ENCODE data around the gene POLR2I.
A peak's percentile ranks its signal among the peaks of the same experiment; 100 is the strongest.

Gene POLR2I

GRCh38 chr19:36100476-36100875, 14.2 kb downstream of the POLR2I start:
- TF ChIP-seq GATA1 (IDR thresholded peaks at IDR 0.05; ENCODE audit: low read depth, low read length) (no peak), POLR2A (IDR thresholded peaks at IDR 0.05; ENCODE audit: low read length) (peak; percentile 55)
- DNase-seq: peak; percentile 62 to 80

GRCh38 chr19:36099166-36099785, 15.4 kb downstream of the POLR2I start:
- DNase-seq: no peak
- no peak for TF ChIP-seq GATA1 (IDR thresholded peaks at IDR 0.05; ENCODE audit: low read depth, low read length)
- no peak for TF ChIP-seq POLR2A (IDR thresholded peaks at IDR 0.05; ENCODE audit: low read length)

GRCh38 chr19:36097036-36097435, 17.6 kb downstream of the POLR2I start:
- no peak for DNase-seq
- TF ChIP-seq GATA1 (IDR thresholded peaks at IDR 0.05; ENCODE audit: low read depth, low read length): no peak
- TF ChIP-seq POLR2A (IDR thresholded peaks at IDR 0.05; ENCODE audit: low read length): no peak

- TF ChIP-seq POLR2A (IDR thresholded peaks at IDR 0.05; ENCODE audit: low read length): no peak
- no peak for DNase-seq
Observed at GRCh38 chr19:36093687-36094086, 21.0 kb downstream of the POLR2I start.

GRCh38 chr19:36093146-36093662, 21.5 kb downstream of the POLR2I start:
- no peak for DNase-seq
- TF ChIP-seq GATA1 (IDR thresholded peaks at IDR 0.05; ENCODE audit: low read depth, low read length) (no peak), POLR2A (IDR thresholded peaks at IDR 0.05; ENCODE audit: low read length) (no peak)

GRCh38 chr19:36092566-36092965, 22.1 kb downstream of the POLR2I start:
- no peak for DNase-seq
- TF ChIP-seq GATA1 (IDR thresholded peaks at IDR 0.05; ENCODE audit: low read depth, low read length): no peak
- no peak for TF ChIP-seq POLR2A (IDR thresholded peaks at IDR 0.05; ENCODE audit: low read length)

GRCh38 chr19:36090910-36091695, 23.6 kb downstream of the POLR2I start:
- TF ChIP-seq POLR2A (IDR thresholded peaks at IDR 0.05; ENCODE audit: low read length) (no peak), GATA1 (IDR thresholded peaks at IDR 0.05; ENCODE audit: low read depth, low read length) (no peak)
- DNase-seq: no peak

- no peak for DNase-seq
- no peak for TF ChIP-seq GATA1 (IDR thresholded peaks at IDR 0.05; ENCODE audit: low read depth, low read length)
- no peak for TF ChIP-seq POLR2A (IDR thresholded peaks at IDR 0.05; ENCODE audit: low read length)
Observed at GRCh38 chr19:36089847-36090246, 24.8 kb downstream of the POLR2I start.

- DNase-seq: no peak
- TF ChIP-seq GATA1 (IDR thresholded peaks at IDR 0.05; ENCODE audit: low read depth, low read length) (no peak), POLR2A (IDR thresholded peaks at IDR 0.05; ENCODE audit: low read length) (no peak)
Observed at GRCh38 chr19:36086326-36086725, 28.3 kb downstream of the POLR2I start.

- DNase-seq: no peak
- no peak for TF ChIP-seq POLR2A (IDR thresholded peaks at IDR 0.05; ENCODE audit: low read length)
- no peak for TF ChIP-seq GATA1 (IDR thresholded peaks at IDR 0.05; ENCODE audit: low read depth, low read length)
Observed at GRCh38 chr19:36084231-36085009, 30.3 kb downstream of the POLR2I start.

GRCh38 chr19:36082916-36083315, 31.8 kb downstream of the POLR2I start:
- no peak for DNase-seq
- TF ChIP-seq POLR2A (IDR thresholded peaks at IDR 0.05; ENCODE audit: low read length) (no peak), GATA1 (IDR thresholded peaks at IDR 0.05; ENCODE audit: low read depth, low read length) (no peak)

- TF ChIP-seq GATA1 (IDR thresholded peaks at IDR 0.05; ENCODE audit: low read depth, low read length) (no peak), POLR2A (IDR thresholded peaks at IDR 0.05; ENCODE audit: low read length) (no peak)
- no peak for DNase-seq
Observed at GRCh38 chr19:36081894-36082293, 32.8 kb downstream of the POLR2I start.

- no peak for DNase-seq
- no peak for TF ChIP-seq POLR2A (IDR thresholded peaks at IDR 0.05; ENCODE audit: low read length)
- TF ChIP-seq GATA1 (IDR thresholded peaks at IDR 0.05; ENCODE audit: low read depth, low read length): no peak
Observed at GRCh38 chr19:36081385-36081784, 33.3 kb downstream of the POLR2I start.

- DNase-seq: no peak
- TF ChIP-seq GATA1 (IDR thresholded peaks at IDR 0.05; ENCODE audit: low read depth, low read length) (no peak), POLR2A (IDR thresholded peaks at IDR 0.05; ENCODE audit: low read length) (no peak)
Observed at GRCh38 chr19:36079389-36079945, 35.2 kb downstream of the POLR2I start.
